ENCODE results near the gene LRRC3.

DNA sequence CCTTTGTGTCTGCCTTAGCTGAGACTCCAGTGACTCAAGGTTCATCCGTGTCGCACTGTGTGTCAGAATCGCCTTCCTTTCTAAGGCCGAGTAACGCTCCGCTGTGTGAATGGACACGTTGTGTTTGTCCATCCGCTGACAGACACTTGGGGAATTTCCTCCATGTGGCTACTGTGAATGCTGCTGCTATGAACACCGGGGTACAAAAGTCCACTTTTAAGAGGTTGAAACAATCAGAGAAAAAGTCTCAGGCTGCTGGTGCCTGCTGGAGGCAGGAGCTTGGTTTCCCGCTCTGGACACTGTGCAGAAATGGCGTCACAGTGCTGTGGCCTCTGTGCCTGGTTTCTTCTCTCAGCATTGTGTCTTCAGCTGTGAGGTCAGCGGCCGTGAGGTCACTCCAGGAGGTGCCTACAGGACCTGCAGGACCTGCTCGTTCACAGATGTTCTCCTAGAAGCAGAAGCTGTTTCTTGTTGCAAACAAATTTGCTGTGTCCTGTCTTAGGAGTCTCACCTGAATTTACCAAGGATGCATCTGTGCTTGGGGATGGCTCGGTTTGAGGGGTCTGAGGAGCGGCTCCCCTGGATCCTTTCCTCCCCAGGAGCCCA lies 50.5 kb downstream of the LRRC3 start:
- TF ChIP-seq CTCF (IDR thresholded peaks at IDR 0.05): no peak
- TF ChIP-seq POLR2A (IDR thresholded peaks at IDR 0.05): no peak
